HG02623 (cell line): ENCODE data around the gene MAPK10.
A peak's percentile ranks its signal among the peaks of the same experiment; 100 is the strongest.
"Not testable (repeated sequence)": the region's sequence is repeated elsewhere in the genome, so short reads cannot be mapped to it uniquely, and the experiment has no call there.

Experiments used
- ATAC-seq: cut with Tn5 transposase; IDR thresholded peaks from one replicate; pipeline ENCODE4 v1.9.1; 2021; ENCODE audit warnings: moderate library complexity; ENCODE audit not compliant: unreplicated experiment

The MAPK10 gene

DNA sequence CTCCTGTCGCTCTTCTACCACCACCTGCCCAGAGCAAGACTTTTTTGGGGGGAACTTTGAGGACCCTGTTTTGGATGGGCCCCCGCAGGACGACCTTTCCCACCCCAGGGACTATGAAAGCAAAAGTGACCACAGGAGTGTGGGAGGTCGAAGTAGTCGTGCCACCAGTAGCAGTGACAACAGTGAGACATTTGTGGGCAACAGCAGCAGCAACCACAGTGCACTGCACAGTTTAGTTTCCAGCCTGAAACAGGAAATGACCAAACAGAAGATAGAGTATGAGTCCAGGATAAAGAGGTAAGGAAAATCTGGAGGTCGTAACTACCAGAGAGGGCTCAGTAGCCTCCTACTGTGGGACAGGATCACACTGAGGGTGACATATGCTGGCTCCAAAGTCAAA is 364.5 kb downstream of the MAPK10 start:
- no peak for ATAC-seq

DNA sequence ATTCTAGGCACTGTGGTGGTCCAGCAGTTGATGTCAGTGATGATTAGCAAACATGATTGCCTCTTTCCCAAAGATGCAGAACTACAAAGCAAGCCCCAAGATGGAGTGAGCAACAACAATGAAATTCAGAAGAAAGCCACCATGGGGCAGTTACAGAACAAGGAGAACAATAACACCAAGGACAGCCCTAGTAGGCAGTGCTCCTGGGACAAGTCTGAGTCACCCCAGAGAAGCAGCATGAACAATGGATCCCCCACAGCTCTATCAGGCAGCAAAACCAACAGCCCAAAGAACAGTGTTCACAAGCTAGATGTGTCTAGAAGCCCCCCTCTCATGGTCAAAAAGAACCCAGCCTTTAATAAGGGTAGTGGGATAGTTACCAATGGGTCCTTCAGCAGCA is 365.3 kb downstream of the MAPK10 start:
- no peak for ATAC-seq

DNA sequence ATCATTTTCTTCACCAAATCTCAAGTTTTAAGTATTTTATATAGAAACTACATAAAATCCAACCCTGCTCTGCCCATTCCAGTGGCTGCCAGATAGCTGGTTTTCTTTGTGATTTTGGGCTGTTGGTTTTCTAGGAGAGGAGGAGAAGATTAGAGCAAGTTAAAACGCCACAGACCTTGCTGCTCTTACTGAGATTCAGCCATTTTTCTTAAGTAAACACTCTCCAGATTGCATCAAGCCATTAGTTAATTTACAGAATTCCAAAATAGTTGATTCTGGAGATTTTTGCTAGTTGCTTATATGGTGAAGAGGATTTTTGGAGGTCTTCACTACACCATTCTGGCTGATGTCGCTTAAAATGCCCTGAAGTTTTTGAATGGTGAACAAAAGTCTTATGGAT is 366.2 kb downstream of the MAPK10 start:
- no peak for ATAC-seq

DNA sequence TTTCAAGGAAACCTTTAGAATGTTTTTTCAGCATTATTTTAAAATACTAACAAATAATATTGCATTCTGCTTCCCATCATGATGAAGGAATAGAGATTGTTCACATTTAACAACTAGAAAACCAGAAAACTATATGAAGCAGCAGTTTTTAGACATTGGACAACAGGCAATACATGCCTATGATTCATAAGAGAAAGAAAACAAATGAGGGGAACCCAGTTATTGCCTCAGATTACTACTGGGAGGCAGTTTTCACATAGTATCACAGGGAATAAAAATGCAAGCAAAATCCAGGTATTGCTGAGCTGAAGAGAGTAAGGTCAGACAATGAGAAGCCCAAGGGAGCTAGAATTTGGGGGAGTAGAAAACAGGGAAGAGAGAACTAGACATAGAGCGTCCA is 373.6 kb downstream of the MAPK10 start:
- no peak for ATAC-seq

DNA sequence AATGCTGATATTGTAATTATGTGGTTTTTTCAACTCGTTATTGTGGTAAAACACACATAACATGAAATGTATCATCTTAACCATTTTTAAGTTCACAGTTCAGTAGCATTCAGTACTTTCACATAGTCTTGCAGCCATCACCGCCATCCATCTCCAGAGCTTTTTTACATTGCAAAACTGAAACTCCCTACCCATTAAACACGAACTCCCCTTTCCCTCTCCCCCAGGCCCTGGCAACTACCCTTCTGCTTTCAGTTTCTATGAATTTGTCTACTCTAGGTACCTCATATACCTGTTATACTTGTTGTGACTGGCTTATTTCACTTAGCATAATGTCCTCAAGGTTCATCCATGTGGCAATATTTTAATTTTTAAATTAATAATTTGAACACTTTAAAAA is 380.6 kb downstream of the MAPK10 start:
- peak; percentile 93 for ATAC-seq

DNA sequence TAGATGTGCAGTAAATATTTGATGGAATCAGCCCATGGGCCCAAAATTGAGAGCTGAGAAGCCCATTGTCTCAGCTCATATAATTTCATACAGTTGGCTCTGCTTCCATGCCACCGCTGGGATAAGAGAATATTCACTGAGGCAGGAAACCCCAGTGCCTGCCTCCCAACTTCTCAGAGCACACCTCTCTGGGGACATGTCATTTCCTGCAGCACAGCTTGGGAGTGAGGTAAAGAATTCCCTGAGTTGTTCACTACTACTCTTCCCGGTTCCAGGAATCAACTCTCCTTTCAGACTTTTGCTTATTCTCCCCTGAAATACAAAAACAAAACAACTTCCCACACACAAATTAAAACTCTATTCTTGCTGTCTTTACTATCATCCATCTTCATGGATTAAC is 389.3 kb downstream of the MAPK10 start:
- ATAC-seq: no peak

DNA sequence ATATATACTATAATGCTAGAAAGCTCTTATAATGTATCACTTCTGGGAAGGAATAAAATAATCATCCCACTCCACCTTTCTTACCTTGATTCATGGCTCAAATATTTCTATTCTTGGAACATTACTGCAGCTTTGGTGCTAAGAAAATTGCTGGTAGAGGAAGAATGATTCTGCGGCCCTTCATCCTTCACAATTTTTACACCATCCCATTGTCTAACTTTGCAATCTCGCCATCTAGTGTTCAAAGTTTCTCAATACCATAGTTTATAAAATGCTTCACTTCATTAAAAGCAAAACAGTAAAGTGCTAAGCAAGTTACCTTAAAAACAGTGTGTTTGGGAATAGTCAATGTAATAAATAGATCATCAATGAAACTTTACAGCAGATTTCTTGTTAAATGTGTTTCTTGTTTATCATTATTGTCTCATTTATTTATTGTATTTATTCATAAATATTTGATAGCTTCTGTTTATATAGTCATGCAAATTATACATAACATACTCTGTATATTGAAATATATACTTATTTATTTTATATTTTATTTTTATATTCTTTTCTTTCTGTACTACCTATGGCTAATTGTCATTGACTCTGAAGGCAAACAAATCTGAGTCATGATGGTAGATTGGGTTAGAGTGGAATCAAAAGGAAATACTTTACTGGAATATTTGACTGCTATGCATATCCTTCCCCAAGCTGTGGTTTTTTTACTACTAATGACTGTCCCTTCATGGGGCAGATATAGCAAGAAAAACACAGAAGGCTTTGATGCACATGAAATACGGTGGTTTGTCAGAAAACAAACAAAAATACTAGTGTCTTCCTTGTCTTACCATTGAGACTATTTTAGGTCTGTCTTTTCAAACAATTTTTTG is 390.7 kb downstream of the MAPK10 start:
- ATAC-seq: peak; percentile 50

DNA sequence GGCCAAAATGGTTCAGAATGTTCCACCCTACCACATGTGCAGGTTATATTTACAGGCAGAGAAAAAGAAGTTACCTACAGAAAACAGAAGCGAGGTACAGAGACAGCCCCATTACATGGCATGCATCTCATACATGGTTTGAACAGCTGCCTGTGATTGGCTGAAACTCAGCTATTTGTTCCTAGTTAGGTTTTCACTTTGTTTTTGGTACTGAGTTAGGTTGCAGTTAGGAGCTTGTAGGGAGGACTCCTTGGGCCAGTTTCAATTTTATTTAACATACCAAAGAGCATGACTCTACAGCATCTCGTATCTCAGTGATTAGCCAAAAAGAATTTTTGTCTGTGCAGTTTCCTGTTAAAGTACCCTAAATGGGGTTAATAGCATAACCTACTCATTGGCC is 392.0 kb downstream of the MAPK10 start:
- no peak for ATAC-seq

DNA sequence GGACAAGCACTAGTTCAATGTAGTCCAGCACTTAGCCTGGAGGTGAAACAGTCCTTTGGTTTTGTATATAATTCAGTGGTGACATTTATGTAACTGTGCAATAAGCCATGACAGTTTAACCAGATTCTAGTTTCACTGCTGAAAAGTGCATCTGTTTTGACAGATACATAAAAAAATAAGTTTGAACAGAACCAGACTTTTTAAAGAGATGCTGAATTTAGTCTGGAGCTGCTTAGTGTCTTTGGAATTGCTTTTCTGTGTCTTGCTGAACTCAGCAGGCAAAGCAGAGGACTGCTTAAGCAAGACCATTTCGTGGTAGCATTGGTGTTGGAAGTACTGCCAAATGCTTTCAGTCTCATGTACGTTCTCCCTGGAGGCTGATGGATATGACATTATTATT is 393.5 kb downstream of the MAPK10 start:
- no peak for ATAC-seq

DNA sequence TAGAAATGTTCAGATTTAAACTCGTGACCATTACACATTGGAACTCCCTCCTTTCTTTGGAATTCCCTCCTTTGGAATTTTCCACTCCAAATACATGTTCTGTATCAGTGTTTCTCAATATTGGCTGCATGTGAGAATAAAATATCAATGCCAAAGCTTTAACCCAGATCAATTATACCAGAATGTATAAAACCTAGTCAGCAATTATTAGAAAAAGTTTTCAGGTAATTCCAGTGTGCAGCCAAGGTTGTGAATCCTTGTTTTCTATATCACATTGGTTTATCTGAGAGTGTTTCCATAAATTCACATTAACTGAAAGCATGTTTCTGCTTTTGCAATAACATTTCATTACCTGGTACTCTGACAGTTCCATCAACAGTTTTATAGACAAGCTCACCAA is 394.3 kb downstream of the MAPK10 start:
- ATAC-seq: no peak

DNA sequence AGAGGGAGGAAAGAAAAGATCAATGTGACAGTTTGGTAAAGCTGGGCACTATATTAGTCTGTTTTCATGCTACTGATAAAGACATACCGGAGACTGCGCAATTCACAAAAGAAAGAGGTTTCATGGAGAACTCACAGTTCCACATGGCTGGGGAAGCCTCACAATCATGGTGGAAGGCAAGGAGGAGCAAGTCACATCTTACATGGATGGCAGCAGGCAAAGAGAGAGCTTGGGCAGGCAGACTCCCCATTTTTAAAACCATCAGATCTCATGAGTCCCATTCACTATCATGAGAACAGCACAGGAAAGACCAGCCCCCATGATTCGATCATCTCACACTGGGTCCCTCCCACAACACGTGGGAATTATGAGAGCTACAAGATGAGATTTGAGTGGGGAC is 394.8 kb downstream of the MAPK10 start:
- not testable (repeated sequence) for ATAC-seq

DNA sequence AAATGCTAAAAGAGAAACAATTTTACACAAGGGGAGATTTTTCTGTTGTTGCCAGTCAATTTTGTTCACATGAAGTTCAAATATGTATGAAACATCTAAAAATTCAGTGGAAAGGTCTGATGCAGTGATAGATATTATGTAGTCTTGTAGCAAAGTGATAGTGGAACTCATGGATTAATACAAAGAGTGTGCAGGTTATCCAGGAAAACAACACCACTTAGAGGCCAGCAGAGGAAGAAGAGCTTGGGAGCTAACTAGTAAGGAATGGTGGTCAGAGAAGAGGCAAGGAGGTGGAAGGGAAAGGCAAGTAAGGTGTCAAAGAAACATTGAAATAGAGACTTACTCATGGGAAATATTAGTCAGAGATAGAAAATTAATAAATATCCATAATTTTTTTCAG is 395.6 kb downstream of the MAPK10 start:
- ATAC-seq: no peak

DNA sequence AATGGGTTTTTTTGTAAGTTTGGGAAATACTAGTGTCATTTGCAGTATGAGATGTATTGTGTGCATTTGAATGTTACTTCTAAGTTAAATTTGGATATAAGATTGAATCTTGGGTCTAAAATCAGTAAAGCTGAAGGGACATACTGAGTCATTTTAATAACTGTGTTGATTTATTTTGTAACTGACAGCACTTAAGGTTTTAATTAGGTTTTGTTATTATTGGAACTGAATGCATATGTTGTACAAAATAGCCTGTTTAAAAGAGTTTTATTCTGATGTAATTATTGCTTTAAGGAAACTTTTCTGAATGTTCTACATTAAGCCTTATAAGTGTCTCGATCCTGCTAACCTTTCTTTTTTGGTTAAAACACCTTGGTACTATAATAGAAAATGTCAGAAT is 396.6 kb downstream of the MAPK10 start:
- ATAC-seq: no peak

DNA sequence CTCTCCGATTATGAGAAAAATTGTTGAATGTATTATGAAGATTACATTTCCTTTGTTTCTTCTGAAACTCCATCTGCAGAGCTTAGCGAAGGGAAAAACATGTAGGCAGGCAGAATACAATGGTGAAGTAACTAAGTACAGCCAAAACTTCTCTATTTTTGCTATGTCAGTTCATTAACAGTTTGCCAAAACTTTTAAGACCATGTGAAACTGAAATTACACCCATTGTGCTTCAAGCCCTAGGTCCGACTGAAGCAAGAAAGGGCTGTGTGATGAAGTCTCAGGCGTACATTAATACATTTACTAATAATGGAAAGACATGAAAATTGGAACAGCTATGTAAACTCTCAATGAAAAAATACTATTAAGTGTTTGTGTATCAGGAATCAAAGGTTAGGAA is 398.0 kb downstream of the MAPK10 start:
- ATAC-seq: no peak

DNA sequence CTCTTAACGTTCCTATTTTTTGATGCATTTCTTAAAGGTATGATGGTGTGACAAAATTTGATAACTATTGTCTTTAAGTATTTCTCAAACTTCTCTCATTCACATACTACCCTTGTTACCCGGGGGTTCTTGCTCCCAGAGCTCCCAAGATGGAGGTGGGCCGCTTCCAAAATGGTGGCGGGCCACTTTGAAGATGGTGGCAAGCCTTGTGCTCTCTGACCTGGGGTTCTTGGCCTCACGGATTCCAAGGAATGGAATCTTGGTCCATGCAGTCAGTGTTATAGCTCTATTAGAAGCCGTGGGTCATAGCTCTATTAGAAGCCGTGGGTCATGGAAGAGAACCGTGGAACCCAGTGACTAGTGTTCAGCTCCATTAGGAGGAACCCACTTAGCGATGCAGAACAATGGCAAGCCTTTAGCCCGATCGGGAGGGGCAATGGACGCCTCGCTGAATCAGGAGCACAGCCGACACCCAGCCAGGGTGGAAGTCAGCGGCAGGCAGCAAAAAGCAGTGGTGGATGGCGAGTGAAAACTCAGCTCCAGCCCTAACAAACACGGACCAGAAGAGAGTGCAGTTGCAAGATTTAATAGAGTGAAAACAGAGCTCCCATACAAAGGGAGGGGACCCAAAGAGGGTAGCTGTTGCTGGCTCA is 403.4 kb downstream of the MAPK10 start:
- ATAC-seq: no peak

DNA sequence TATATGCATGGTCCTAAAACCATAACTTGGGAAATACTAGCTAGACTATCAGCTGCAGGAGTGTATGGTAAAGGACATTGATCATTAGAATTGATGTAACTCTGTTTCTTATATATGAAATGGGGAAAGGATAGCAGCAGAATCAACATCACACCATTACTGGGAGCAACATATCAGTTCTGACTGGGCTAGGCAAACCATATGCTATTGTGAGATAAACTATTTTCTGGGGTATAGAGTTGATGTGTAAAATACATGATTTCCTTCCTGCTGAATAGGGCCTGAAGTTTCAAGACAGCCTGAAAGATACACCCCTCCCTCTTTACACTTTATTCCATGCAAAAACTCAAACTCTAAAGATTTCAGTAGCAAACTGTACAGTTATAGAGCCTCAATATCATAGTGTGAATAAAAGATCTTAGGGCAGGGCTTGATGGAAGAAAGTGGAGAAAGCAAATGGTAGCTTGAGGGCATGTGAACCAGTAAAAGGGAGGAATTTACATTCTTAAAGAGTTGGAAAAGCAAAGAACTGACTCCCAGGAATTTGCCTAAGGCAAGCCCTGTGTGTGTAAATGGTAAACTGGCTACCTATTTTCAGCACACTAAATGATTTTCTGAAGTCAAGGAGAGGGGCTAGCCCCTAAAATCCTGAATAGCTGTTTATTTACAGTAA is 404.1 kb downstream of the MAPK10 start:
- ATAC-seq: no peak

DNA sequence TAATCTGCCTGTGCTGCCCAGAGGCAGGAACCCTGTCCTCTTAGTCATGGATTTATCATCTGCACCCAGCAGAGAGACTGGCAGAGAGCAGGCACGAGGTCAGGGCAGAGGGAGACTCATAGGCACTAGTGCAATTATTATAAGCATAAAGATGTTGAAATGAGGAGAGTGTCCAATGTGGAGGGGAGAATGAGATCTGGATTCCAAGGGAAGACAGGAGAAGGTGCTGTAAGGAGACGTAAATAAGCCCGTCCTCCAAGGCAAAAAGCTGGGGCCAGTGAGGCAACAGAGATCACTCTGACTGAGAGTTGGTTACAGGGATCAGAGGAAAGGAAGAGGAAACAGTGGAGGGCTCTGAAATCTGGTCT is 406.2 kb downstream of the MAPK10 start:
- no peak for ATAC-seq

DNA sequence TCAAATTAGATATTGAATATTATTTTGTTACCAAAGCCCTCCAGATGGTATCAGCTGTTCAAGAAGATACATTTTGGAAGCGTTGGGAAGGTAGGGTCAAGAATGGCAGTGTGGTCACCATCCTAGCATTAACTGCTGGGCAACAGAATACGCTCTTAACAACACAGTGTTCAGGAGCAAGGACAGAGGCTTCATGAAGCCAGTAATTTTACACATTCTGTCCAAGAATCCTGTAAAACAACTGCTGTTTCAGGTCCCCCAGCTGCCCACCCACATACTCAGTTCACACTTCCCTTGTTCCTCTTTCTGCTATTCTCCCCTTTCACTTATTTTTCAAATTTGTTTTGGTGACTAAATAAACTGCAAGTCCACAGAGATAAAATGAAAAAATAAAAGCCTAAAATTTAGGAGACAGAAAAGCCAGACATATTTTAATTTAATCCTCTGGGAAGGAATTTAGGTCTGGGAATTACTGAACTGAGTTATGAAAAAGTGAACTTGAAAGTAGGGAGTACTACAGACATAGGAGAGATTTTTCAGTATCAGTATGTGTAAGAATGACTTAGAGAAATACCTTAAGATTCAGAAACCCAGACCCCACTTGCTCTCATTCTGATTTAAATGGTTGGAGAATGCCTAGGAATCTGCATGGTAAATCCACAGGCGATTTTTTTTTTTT is 406.7 kb downstream of the MAPK10 start:
- ATAC-seq: no peak

DNA sequence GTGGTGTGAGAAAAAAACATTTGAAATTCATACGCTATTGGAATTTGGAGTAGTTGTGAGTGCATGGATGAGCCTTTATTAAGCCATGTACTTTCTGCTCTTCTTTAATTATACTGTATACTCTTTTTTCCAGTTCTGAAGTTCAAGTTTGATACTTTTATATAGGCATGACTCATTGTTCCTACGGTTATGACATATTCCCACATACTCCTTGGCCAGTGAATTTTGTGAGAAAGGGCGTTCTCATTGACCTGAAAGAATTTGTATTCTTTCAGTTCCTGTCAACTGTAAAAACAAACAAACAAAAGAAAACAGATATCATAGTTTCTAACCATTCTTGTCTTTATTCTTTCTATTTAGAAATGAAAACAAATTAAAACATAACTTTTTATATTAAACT is 407.3 kb downstream of the MAPK10 start:
- ATAC-seq: no peak

DNA sequence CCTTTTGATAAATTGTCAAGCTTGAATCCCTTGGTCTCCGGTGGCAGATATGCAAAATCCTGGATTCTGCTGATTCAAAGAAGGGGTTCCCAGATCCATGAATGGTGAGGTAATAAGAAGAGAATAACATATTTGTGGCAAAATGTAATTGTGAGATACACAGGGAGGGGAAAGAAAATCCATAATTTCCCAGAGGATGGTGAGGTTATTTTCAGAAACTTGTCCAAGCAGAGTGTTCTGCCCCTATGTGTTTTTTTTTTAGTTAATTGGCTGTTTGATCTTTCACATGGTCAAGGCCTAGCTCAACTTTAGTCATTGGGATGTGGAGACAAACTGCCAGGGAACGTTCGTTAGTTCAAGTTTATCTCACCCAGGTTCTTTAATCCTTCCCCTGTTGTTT is 408.8 kb downstream of the MAPK10 start:
- ATAC-seq: no peak

DNA sequence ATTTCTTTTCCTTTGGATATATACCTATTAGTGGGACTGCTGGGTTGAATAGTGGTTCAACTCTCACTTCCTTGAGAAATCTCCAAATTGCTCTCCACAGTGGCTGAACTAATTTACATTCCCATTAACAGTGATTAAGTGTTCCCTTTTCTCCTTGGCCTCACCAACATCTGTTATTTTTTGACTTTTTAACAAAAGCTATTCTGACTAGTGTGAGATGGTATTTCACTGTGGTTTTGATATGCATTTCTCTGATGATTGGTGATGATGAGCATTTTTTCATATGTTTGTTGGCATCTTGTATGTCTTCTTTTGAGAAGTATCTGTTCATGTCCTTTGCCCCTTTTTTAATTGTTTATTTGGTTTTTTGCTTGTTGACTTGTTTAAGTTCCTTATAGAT is 413.0 kb downstream of the MAPK10 start:
- ATAC-seq: no peak

DNA sequence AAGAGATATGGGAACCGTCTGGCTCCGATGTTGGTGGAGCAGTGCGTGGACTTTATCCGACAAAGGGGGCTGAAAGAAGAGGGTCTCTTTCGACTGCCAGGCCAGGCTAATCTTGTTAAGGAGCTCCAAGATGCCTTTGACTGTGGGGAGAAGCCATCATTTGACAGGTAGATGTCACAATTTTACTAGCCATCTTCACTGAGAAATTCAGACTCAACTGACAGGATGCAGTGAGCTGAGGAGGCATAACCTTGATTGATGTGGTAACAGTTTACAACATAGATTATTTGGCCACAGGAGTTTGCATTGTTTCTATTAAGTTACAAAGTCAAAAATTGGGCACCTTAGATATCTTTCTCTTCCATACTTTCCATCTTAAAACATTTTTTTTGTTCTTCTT is 417.7 kb downstream of the MAPK10 start:
- no peak for ATAC-seq
